A549 treated with dexamethasone at 1 μM for 4 hours (cell line): ENCODE measurements around the gene SLC25A25. TPM values are rescaled to one million over a fixed set of nuclear protein-coding genes. Genes with fewer than 3 reads are reported as not detected.

Experiments used
- total RNA-seq: library from RNA; stranded (reverse); fragments of 200-300 nt; extraction: Qiagen RNA extraction; gene quantifications from 5 replicates; pipeline ENCODE4 v1.2.3, GENCODE V29; 2022

The SLC25A25 gene
- 7.0 to 8.3 TPM (median 7.7 TPM) in 5 replicates for total RNA-seq

DNA sequence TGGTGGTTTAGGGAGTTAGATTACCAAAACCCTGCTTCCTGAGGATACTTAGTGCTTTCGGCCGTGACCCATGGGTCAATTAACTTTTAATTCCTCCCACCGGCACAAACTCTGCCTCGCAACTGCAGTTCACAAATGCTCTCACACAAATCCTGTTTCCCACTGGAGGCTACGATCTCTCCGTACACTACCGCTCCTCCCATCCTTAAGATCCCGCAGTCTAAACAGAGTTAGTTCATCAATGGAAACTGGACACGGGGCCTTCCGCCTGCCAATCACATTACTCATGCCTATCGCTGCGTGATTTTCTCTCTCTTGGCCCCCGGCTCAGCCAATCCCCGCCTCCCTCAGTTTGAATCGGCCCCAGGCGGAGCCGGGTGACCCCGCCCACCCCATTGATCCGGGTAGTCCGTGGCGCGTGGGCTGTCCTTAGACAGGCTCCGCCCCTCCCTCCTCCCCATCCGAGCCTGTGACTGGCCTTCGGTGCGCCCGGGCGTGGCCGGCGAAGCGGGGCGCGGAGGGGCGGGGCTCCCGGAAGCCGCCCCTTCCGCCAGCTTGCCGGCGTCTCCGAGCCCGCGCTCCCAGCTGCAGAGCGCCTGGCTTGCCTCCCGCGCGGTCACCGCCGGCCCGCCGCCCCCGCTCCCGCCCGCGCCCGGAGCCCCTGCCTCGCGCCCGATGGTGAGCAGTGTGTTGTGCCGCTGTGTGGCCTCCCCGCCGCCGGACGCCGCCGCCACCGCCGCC lies at the start of gene SLC25A25:
TSS of gene SLC25A25 (plus strand) at position 588 of the 741 bp plus-strand sequence. CDS start at position 676, 88 bp downstream.

GRCh38 chr9:128066713-128067644 lies 1.1 kb upstream of the SLC25A25 start, which contains the start of gene NAIF1:
NAIF1 (minus strand) TSS chr9:128067320; CDS start chr9:128067101, 219 bp downstream.

DNA sequence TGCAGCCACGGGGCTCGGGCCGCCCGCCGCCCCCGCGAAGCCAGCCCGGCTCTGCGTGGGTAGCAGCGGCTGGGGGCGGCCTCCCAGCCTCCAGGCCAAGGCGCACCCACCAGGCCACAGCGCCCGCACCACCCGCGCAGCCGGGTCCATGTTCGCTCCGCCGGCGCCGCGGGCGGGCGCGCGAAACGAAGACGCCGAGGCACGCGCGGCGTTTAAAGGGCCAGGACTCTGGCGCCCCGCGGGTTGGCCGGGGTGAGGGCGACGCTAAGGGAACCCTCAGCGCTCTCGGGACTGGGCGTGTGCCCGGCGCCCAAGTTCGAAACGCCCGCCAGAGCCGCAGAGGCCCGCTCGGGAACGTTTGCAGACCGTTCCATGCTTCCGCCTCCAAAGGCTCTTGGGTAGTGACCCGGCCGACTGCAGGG lies 59.5 kb downstream of the SLC25A25 start, which contains the start of gene PTGES2:
TSS of gene PTGES2 (minus strand) at position 162 of the 422 bp plus-strand sequence. CDS start at position 150, 12 bp downstream.

GRCh38 chr9:128149001-128149701 lies 81.1 kb downstream of the SLC25A25 start, which contains the start of gene LCN2:
LCN2 (plus strand) TSS chr9:128149453; CDS start chr9:128149526, 73 bp downstream.

Other genes with a start within 250 kb of the SLC25A25 start
- 0.07 to 0.16 TPM (median 0.09 TPM) in 5 replicates for gene ENG, start 213.6 kb upstream of the SLC25A25 start, total RNA-seq
- gene AK1, start 190.6 kb upstream of the SLC25A25 start, total RNA-seq: 41.1 to 85.2 TPM (median 75.6 TPM) in 5 replicates
- gene ST6GALNAC6, start 168.6 kb upstream of the SLC25A25 start, total RNA-seq: 19.3 to 24.9 TPM (median 21.5 TPM) in 5 replicates
- 9.3 to 19.4 TPM (median 16.2 TPM) in 5 replicates for gene ST6GALNAC4, start 151.2 kb upstream of the SLC25A25 start, total RNA-seq
- gene PIP5KL1, start 137.5 kb upstream of the SLC25A25 start, total RNA-seq: 1.2 to 2.0 TPM (median 1.6 TPM) in 5 replicates
- gene DPM2, start 130.4 kb upstream of the SLC25A25 start, total RNA-seq: 35.5 to 42.3 TPM (median 41.1 TPM) in 5 replicates
- 32.2 to 51.9 TPM (median 43.0 TPM) in 5 replicates for gene EEIG1, start 87.2 kb upstream of the SLC25A25 start, total RNA-seq
- 4.9 to 8.2 TPM (median 7.3 TPM) in 5 replicates for gene NAIF1, start 912 bp upstream of the SLC25A25 start, total RNA-seq
- 72.5 to 107 TPM (median 99.1 TPM) in 5 replicates for gene PTGES2, start 59.5 kb downstream of the SLC25A25 start, total RNA-seq
- 2.8 to 7.2 TPM (median 3.2 TPM) in 5 replicates for gene LCN2, start 81.2 kb downstream of the SLC25A25 start, total RNA-seq
- gene BBLN, start 92.0 kb downstream of the SLC25A25 start, total RNA-seq: 37.1 to 68.4 TPM (median 58.2 TPM) in 5 replicates
- gene CIZ1, start 123.3 kb downstream of the SLC25A25 start, total RNA-seq: 65.3 to 106 TPM (median 101 TPM) in 5 replicates
- gene DNM1, start 135.1 kb downstream of the SLC25A25 start, total RNA-seq: 62.4 to 106 TPM (median 95.8 TPM) in 5 replicates
- 32.7 to 51.6 TPM (median 49.0 TPM) in 5 replicates for gene GOLGA2, start 207.8 kb downstream of the SLC25A25 start, total RNA-seq
- 40.0 to 45.3 TPM (median 42.0 TPM) in 5 replicates for gene SWI5, start 208.0 kb downstream of the SLC25A25 start, total RNA-seq